Measurements from ENCODE around the gene FOLR3.
"Not testable (repeated sequence)": the region's sequence is repeated elsewhere in the genome, so short reads cannot be mapped to it uniquely, and the experiment has no call there.

The FOLR3 gene

DNA sequence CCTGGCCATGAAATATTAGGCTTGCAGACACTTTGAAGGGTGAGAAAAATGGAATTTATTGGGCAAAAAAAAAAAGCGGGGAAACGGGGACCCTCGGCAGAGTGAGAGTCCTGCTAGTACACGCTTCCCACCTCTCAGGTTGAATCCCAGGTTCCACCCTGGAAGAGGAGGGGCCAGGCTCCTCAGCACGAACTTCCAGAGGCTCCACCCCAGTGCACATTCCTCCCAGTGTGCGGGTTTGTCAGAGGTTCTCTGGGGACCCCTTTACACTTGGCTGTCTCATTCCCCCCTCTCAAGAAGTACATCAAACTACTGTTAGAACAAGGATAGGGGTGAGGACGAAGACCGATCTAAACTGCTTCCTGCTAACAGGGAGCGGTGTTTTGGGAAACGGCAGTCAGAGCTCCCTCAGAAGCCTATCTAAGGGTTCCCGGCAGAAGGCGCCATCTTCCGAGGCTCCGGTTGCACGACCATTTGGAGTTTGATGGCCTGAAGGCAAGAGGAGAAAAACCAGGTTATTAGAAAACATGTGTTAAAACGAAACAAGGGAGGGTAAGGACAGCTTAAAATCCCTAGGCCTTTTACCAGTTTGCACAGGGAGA, 27.5 kb downstream of the FOLR3 start:
- no peak for DNase-seq (ENCODE audit: low read depth)

DNA sequence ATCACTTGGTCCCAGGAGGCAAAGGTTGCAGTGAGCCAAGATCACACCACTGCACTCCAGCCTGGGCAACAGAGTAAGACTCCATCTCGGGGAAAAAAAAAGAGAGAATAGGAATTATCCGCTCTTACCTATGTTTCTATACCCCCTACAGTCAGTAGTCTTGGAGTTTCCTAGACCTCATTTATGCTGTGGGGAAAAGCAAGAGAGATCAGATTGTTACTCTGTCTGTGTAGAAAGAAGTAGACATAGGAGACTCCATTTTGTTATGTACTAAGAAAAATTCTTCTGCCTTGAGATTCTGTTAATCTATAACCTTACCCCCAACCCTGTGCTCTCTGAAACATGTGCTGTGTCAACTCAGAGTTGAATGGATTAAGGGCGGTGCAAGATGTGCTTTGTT, 28.7 kb downstream of the FOLR3 start:
- not testable (repeated sequence) for DNase-seq (ENCODE audit: low read depth)

DNA sequence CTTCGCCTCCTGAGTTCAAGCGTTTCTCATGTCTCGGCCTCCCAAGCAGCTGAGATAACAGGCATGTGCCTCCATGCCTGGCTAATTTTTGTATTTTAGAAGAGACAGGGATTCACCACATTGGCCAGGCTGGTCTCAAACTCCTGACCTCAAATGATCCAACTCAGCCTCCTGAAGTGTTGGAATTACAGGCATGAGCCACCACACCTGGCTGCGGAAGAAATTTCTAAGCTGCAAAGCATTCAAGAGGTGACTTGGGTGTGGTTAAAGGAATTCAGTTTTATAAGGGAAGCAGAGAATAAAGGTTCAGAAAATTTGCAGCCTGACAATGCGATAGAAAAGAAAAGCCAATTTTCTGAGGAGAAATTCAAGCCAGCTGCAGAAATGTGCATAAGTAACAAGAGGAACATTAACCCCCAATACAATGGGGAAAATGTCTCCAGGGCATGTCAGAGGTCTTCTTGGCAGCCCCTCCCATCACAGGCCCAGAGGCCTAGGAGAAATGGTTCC, 33.6 kb downstream of the FOLR3 start:
- DNase-seq (ENCODE audit: low read depth): not testable (repeated sequence)

DNA sequence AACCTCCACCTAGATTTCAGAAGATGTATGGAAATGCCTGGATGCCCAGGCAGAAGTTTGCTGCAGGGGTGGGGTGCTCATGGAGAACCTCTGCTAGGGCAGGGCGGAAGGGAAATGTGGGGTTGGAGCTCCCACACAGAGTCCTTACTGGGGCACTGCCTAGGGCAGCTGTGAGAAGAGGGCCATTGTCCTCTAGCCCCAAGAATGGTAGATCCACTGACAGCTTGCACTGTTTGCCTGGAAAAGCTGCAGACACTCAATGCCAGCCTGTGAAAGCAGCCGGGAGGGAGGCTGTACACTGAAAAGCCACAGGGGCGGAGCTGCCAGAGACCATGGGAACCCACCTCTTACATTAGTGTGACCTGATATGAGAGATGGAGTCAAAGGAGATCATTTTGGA, 34.2 kb downstream of the FOLR3 start:
- not testable (repeated sequence) for DNase-seq (ENCODE audit: low read depth)

DNA sequence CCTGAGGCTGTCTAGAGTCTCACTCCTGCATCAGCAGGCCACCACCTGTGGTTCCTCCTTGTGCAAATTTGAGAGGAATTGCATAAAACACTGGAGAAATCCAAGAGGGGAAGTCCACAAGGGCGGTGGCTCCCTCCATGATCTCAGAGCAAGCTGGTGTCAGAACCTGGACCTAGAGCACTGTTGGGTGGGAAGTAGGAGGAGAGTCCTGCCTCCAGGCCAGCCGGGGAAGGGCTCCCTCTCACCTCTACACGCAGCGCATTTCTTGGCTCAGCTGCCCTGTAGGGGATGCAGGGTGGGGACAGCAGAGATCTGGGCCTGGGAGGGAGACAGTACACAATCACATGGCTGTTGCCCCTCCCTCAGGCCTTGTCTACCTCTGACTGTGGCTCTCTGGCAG, 36.5 kb downstream of the FOLR3 start:
- not testable (repeated sequence) for DNase-seq (ENCODE audit: low read depth)

DNA sequence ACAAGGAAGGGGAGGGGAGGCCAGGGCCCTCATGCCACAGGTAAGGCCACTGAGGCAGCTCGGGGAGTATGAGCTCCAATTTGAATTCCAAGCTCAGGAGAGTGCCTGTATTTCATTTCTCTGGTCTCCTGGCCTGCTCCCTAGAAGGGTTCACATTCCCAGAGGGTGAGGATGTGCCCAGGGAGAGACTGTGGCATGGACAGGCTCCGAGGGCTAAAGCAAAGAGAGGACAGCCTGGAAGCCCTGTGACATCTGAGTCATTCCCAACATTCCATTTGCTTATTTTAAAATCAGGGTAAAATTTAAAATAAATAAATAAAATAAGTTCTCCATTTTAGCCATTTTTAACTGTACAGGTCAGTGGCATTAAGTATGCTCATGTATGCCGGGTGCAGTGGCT, 37.8 kb downstream of the FOLR3 start:
- DNase-seq (ENCODE audit: low read depth): no peak

DNA sequence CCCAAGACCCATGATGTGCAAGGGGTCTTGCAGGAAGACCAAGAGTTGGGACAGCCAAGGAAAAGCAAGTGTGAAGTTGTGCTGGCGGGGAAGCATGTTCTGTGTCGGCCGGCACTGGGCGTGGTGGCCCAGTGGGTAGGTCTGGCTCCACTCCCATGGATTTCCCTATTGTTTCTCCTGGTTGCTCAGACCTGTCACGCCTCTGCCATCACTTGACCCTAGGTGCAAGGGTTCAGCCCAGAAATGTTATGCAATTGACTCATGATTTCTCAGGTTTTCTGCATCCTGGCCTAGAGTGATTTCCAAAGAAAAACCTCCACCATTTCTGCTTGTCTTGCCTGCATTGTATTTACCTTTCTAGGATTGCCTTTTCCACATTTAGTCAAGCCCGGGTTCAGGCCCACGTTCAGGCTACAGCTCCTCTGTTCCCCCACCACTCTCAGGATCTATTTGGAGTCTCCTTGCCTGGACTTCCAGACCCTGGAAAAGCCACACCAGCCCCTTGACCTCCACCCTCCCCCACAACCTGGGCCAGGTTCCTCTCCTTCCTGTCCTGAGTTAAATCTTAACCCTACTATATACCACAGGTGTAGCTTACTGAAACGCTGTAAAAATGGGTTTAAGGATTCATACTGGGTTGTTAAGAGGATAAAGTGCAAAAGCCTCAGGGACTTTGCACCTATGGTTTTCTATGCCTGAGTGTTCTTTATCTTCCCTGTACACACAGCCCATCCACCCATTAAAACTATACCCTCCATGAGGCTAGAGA, 39.0 kb downstream of the FOLR3 start:
- no peak for DNase-seq (ENCODE audit: low read depth)

DNA sequence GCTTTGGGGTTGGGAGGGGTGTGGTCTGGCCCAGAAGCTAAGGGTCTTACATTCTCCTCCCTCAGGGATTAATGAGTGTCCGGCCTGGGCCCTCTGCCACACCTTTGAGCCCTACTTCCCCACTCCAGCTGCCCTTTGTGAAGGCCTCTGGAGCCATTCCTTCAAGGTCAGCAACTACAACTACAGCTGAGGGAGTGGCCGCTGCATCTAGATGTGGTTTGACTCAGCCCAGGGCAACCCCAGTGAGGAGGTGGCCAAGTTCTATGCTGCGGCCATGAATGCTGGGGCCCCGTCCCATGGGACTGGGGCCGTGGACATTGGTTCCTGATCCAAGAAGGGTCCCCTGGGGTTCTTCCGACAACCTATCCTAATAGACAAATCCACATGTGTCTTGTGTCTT, 42.1 kb downstream of the FOLR3 start:
- no peak for DNase-seq (ENCODE audit: low read depth)

DNA sequence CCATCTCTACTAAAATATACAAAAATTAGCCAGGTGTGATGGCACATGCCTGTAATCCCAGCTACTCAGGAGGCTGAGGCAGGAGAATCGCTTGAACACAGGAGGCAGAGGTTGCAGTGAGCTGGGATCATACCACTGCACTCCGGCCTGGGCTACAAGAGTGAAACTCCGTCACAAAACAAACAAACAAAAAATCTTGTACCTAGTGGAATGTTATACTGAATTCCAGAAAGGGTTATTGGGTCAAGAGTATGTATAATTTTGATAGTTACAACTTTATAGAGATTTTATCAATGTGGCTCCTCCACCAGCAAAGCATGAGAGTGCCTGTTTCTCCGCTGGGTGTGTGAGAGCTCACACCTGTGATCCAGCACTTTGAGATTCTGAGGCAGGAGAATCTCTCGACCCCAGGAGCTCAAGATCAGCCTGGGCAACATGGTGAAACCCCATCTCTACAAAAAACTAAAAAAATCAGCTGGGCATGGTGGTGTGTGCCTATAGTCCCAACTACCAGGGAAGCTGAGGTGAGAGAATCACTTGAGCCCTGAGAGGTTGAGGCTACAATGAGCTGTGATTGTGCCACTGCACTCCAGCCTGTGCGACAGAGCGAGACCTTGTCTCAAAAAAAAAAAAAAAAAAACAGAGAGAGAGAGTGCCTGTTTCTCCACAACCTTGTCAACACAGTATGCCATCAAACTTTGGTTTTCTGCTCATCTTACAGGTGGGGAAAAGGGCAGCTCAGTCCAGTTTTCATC, 43.7 kb downstream of the FOLR3 start:
- no peak for DNase-seq (ENCODE audit: low read depth)

DNA sequence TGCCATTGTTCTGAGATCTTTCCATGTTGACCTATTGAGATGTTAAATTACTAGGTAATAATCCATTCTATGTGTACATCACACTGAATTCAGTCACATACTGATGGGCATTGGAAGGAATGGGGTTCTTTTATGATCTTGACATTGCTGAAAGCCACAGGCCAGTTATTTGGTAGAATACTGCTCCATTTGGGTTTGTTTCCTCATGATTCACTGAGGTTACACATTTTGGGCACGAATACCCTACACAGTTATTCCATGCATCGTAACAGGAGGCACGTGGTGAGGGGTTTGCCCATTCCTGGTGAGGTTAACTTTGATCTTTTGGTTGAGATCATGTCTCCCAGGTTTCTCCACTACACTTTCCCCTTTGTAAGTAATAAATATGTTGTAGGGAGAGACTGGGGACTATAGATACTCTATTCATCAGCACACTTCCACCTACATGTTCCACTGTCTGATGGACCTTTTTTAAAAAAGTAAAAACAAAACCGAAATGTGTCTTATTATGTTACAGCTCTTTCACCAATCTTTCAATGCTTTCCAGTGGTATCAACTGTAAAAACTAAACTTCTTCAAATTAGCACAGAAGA, 44.4 kb downstream of the FOLR3 start:
- no peak for DNase-seq (ENCODE audit: low read depth)

DNA sequence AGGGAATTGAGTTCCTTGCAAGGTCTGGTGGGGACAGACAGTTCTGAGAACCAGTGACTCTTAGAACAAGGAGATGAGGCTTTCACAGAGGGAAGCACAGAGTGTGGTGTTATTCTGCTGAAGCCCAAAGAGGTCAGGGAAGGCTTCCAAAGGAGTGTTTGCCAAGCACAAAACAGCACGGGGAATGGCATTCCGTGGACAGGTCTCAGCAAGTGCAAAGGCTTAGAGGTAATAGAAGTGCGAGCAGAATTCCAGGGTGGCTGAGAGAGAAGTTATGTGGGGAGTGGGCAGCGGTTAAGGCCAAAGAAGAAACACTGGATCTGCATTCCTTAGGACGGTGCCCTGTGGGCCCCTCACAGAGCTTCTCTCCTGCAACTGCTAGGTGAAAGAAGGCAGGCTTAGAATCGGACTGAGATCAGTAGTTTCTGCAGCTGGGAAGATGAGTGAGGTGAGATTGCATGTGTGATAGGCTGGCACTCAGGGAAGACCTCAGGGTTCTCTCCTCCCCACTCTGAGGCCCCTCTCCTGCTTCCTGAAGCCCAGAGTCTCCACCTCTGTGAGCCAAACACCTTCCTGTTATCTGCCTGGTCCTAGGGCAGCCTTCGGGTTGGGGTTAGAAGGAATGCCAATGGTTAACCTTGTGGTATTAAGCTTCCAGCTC, 45.5 kb downstream of the FOLR3 start:
- DNase-seq (ENCODE audit: low read depth): not testable (repeated sequence)

DNA sequence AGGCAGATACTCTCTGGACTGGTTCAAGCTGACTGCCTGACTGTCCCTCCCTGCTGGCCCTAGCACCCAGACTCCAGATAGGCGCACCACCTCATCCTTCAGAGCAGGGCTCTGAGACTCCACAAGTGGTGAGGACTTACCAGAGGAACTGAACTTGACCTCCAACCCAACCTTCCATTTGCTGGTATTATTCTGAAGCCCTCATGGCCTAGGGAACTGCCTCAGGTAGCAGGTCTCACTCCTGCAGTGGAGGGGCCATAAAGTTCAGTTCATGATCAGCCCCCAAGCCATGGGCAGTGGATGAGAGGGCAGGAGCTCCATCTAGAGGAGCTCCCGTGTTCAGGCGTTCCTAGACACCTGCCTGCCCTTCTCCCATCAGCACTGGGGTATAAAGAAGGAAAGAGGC, 46.0 kb downstream of the FOLR3 start:
- not testable (repeated sequence) for DNase-seq (ENCODE audit: low read depth)

DNA sequence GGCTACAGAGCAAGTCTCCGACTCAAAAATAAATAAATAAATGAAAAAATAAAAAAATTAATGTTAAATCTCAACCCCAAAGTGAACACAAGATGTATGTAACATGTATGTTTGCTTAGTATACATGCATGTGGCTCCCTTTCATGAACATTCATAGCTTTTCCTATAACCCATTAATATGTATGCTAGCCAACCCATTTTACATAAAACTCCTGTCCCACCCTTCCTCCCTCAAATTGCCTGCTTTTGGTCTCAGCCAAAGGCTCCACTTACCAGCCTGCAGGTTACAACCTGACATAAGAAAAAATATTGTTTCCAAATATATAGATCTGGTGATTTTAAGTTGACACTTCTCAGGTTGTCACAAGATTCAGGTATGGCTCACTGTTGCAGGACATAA, 52.7 kb downstream of the FOLR3 start:
- no peak for DNase-seq (ENCODE audit: low read depth)
